Uterus (tissue), 4 donors: ENCODE results near the gene TC2N. TPM values are rescaled to one million over a fixed set of nuclear protein-coding genes. Genes with fewer than 3 reads are reported as not detected.
"Not testable (repeated sequence)": the region's sequence is repeated elsewhere in the genome, so short reads cannot be mapped to it uniquely, and the experiment has no call there.

Experiments
- DNase-seq, 2 donors: peaks; one replicate each; pipeline ENCODE4 v3.0.0-alpha.2; 2019 to 2020
- H3K27ac ChIP-seq, 2 donors: fragments of 200-600 bp; sonication (generic); 1 replicate in 1 of 2; 2 replicates in 1 of 2; pipeline ENCODE4 v1.5.1; 2016 to 2018
- H3K27me3 ChIP-seq, 2 donors: fragments of 200-600 bp; sonication (generic); one replicate each; pipeline ENCODE4 v1.5.1; 2018 to 2019; ENCODE audit warnings: control low read depth in 1 of 2
- H3K36me3 ChIP-seq, 2 donors: fragments of 200-600 bp; sonication (generic); one replicate each; pipeline ENCODE4 v1.5.1; 2019; ENCODE audit warnings: control low read depth in 1 of 2
- H3K4me1 ChIP-seq, 2 donors: fragments of 200-600 bp; sonication (generic); one replicate each; pipeline ENCODE4 v1.5.1; 2018 to 2019; ENCODE audit warnings: control low read depth in 1 of 2
- H3K4me3 ChIP-seq, 2 donors: fragments of 200-600 bp; sonication (generic); 1 replicate in 1 of 2; 2 replicates in 1 of 2; pipeline ENCODE4 v1.5.1; 2018 to 2019; ENCODE audit warnings: mild to moderate bottlenecking in 1 of 2
- H3K9me3 ChIP-seq, 2 donors: fragments of 200-600 bp; sonication (generic); one replicate each; pipeline ENCODE4 v1.5.1; 2019; ENCODE audit warnings: control low read depth in 1 of 2
- CTCF ChIP-seq, 4 experiments: fragments of 200-600 bp in 2 of 4; fragments of 450-650 bp in 2 of 4; sonication (generic) in 2 of 4; IDR thresholded peaks; one replicate each; pipeline ENCODE4 v1.5.1; 2016 to 2019; ENCODE audit warnings: antibody characterized with exemption in 4 of 4, mild to moderate bottlenecking in 2 of 4, moderate library complexity in 1 of 4
- POLR2A ChIP-seq, 2 donors: fragments of 450-650 bp; IDR thresholded peaks; one replicate each; pipeline ENCODE4 v1.6.1; 2016; ENCODE audit warnings: antibody characterized with exemption in 2 of 2, mild to moderate bottlenecking in 1 of 2, moderate library complexity in 1 of 2
- intact Hi-C: fragments of 100-400 bp; cut with DNase I; formaldehyde crosslinking; loops from one replicate; pipeline ENCODE4 v1.15.1; 2023; ENCODE audit warnings: low total_unique reads
- total RNA-seq, 4 donors: library from RNA; depleted of rRNA in 3 of 4; stranded (reverse); fragments of >200 nt in 3 of 4; gene quantifications; one replicate each; pipeline versions ENCODE4 v1.1.0 to v1.2.4, GENCODE V29; 2014 to 2023
- donor health status: DM: yes; HTN: yes; CAD: no.

The TC2N gene
- total RNA-seq, 4 donors from 2014 or later: 25.4 to 79.1 (median 36.5) TPM

DNA sequence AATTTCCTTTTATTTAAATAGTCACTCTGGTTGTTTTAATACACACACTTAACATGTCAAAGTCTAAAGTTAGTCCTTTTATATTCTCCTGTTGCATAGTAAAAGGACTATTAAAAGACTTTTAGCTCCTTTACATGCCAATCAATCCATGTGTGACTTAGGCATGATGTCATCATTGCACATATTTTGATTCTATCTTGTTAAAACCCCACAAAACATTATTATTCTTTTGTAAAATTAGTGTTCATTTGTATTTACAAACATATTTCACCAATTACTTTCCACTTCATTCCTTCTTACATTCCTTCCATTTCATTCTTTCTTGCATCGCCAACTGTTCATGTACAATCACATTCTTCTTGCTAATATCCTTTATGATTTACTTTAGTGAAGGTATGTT lies 39.6 kb downstream of the TC2N start:
- Histone ChIP-seq H3K9me3 (no peaks in the 10 kb centered on the region), H3K4me1 (no peaks in the 10 kb centered on the region), H3K36me3 (no peaks in the 10 kb centered on the region), H3K27ac (no peak overlapping the region), H3K27me3 (no peaks in the 10 kb centered on the region), H3K4me3 (no peak overlapping the region)
- DNase-seq: no peak
- intact Hi-C loops: no loop called here
- TF ChIP-seq CTCF (IDR thresholded peaks at IDR 0.05) (no peak), POLR2A (IDR thresholded peaks at IDR 0.05) (no peak)

- H3K4me3 ChIP-seq: no peak overlapping the region
- no peaks in the 10 kb centered on the region for H3K9me3 ChIP-seq
- DNase-seq: no peak
- intact Hi-C loops: no loop called here
- no peaks in the 10 kb centered on the region for H3K4me1 ChIP-seq
- TF ChIP-seq CTCF (IDR thresholded peaks at IDR 0.05) (no peak), POLR2A (IDR thresholded peaks at IDR 0.05) (no peak)
- H3K36me3 ChIP-seq: no peaks in the 10 kb centered on the region
- H3K27me3 ChIP-seq: no peaks in the 10 kb centered on the region
- no peak overlapping the region for H3K27ac ChIP-seq
Measured at GRCh38 chr14:91817566-91818325, 49.6 kb downstream of the TC2N start.

DNA sequence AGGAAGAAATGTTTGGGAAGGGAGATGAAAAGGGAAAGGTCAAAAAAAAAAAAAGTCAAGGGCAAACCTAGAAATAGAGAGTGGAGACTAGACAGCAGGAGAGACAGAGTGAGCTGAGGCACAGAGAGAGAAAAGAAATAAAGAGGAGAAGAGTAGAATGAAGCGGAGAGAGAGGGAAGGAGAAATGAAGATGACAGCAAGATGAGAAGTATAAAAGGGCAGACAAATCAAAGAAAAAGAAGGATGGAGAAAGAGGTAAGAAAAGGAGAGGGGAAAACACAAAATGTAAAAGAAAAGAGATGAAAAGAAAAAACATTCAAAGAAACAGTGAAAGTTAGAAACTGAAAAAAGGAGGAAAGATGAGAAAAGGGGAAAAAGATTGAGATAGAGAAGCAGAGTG lies 53.0 kb downstream of the TC2N start:
- no peak overlapping the region for H3K4me3 ChIP-seq
- H3K9me3 ChIP-seq: peaks cover 0 to 5% of the 10 kb centered on the region in 2 donors
- DNase-seq: no peak
- intact Hi-C loops: no loop called here
- H3K4me1 ChIP-seq: no peaks in the 10 kb centered on the region
- TF ChIP-seq POLR2A (IDR thresholded peaks at IDR 0.05) (no peak), CTCF (IDR thresholded peaks at IDR 0.05) (no peak)
- H3K27ac ChIP-seq: no peak overlapping the region
- H3K36me3 ChIP-seq: no peaks in the 10 kb centered on the region
- H3K27me3 ChIP-seq: no peaks in the 10 kb centered on the region

DNA sequence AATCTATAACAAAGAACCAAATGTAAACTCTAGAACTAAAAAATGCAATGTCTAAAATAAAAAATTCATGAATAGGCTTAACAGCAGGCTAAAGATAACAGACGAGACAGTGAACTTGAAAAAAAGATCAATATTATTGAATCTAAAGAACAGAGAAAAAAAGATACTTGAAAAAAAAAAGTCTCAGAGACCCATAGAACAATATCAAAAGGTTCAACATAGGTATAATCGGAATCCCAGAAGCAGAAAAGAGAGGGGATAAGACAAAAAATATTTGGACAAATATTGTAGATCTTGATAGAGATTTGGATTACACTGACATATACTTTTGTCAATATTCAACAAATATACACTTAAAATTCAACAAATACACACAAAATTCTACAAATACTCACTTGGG lies 56.6 kb downstream of the TC2N start:
- Histone ChIP-seq H3K4me1 (no peaks in the 10 kb centered on the region), H3K36me3 (no peaks in the 10 kb centered on the region), H3K9me3 (peaks cover 0 to 5% of the 10 kb centered on the region in 2 donors), H3K27me3 (no peaks in the 10 kb centered on the region), H3K27ac (no peak overlapping the region), H3K4me3 (no peak overlapping the region)
- DNase-seq: no peak
- intact Hi-C loops: no loop called here
- no peak for TF ChIP-seq POLR2A (IDR thresholded peaks at IDR 0.05)
- TF ChIP-seq CTCF (IDR thresholded peaks at IDR 0.05): no peak

DNA sequence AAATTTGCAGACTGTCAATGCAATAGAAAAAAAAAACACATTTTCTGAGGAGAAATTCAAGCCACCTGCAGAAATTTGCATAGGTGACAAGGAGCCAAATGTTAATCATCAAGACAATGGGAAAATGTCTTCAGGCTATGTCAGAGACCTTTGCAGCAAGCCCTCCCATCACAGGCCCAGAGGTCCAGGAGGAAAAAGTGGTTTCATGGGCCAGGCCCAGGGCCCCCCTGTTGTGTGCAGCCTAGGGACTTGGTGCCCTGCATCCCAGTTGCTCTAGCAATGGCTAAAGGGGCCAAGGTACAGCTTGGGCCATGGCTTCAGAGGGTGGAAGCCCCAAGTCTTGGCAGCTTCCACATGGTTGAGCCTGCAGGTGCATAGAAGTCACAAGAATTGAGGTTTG lies 60.6 kb downstream of the TC2N start:
- H3K9me3 ChIP-seq: peaks cover 0 to 5% of the 10 kb centered on the region in 2 donors
- no peak overlapping the region for H3K4me3 ChIP-seq
- no peaks in the 10 kb centered on the region for H3K27me3 ChIP-seq
- H3K27ac ChIP-seq: no peak overlapping the region
- no peak for TF ChIP-seq POLR2A (IDR thresholded peaks at IDR 0.05)
- DNase-seq: no peak
- no peaks in the 10 kb centered on the region for H3K36me3 ChIP-seq
- intact Hi-C loops: no loop called here
- H3K4me1 ChIP-seq: no peaks in the 10 kb centered on the region

- intact Hi-C loops, H3K4me3 ChIP-seq, H3K4me1 ChIP-seq, H3K27me3 ChIP-seq, DNase-seq, H3K27ac ChIP-seq, H3K36me3 ChIP-seq, H3K9me3 ChIP-seq: not testable (repeated sequence)
Measured at GRCh38 chr14:91806094-91806493, 61.2 kb downstream of the TC2N start.
